Jurkat, Clone E6-1 (cell line): Measurements from ENCODE around the gene AGAP2.

Experiments
- DNase-seq: peaks from one replicate; pipeline ENCODE4 v3.0.0-alpha.2; 2011; ENCODE audit warnings: low read depth, low spot score
- H3K4me3 ChIP-seq: 2 replicates; pipeline ENCODE4 v1.5.1; 2011; ENCODE audit warnings: mild to moderate bottlenecking, low read length, control low read depth, moderate library complexity

The AGAP2 gene

GRCh38 chr12:57771236-57771872 lies 32.8 kb upstream of the AGAP2 start:
- peak overlapping the region; percentile 93 for H3K4me3 ChIP-seq
- DNase-seq: peak; percentile 92

GRCh38 chr12:57770734-57771133 lies 32.2 kb upstream of the AGAP2 start:
- DNase-seq: no peak
- peak overlapping the region; percentile 93 for H3K4me3 ChIP-seq

- no peak for DNase-seq
- no peak overlapping the region for H3K4me3 ChIP-seq
These were observed 31.1 kb upstream of the AGAP2 start for GRCh38 chr12:57769594-57769993.

GRCh38 chr12:57767876-57768275 lies 29.3 kb upstream of the AGAP2 start:
- no peak overlapping the region for H3K4me3 ChIP-seq
- no peak for DNase-seq

- H3K4me3 ChIP-seq: no peak overlapping the region
- no peak for DNase-seq
These were observed 28.8 kb upstream of the AGAP2 start for GRCh38 chr12:57767305-57767698.

GRCh38 chr12:57766464-57767304 lies 28.1 kb upstream of the AGAP2 start, which contains the start of gene CYP27B1:
Gene CYP27B1, minus strand, starts transcription at chr12:57767078. Its CDS starts 37 bp downstream, at chr12:57767041.
- DNase-seq: no peak
- H3K4me3 ChIP-seq: no peak within 1 kb of the TSS

- no peak overlapping the region for H3K4me3 ChIP-seq
- DNase-seq: no peak
These were observed 27.3 kb upstream of the AGAP2 start for GRCh38 chr12:57765698-57766463.

GRCh38 chr12:57765003-57765697 lies 26.6 kb upstream of the AGAP2 start:
- H3K4me3 ChIP-seq: no peak overlapping the region
- no peak for DNase-seq

- DNase-seq: no peak
- no peak overlapping the region for H3K4me3 ChIP-seq
These were observed 26.1 kb upstream of the AGAP2 start for GRCh38 chr12:57764662-57765002.

- no peak for DNase-seq
- no peak overlapping the region for H3K4me3 ChIP-seq
These were observed 25.5 kb upstream of the AGAP2 start for GRCh38 chr12:57763881-57764661.

GRCh38 chr12:57762463-57762862 lies 23.9 kb upstream of the AGAP2 start:
- H3K4me3 ChIP-seq: no peak overlapping the region
- DNase-seq: no peak

- no peak for DNase-seq
- no peak overlapping the region for H3K4me3 ChIP-seq
These were observed 23.0 kb upstream of the AGAP2 start for GRCh38 chr12:57761391-57761998.

GRCh38 chr12:57760347-57760982 lies 21.9 kb upstream of the AGAP2 start:
- no peak for DNase-seq
- no peak overlapping the region for H3K4me3 ChIP-seq

GRCh38 chr12:57759360-57759980 lies 20.9 kb upstream of the AGAP2 start:
- H3K4me3 ChIP-seq: no peak overlapping the region
- DNase-seq: peak; percentile 48

GRCh38 chr12:57758552-57759359 lies 20.2 kb upstream of the AGAP2 start:
- H3K4me3 ChIP-seq: no peak overlapping the region

GRCh38 chr12:57757771-57758170 lies 19.2 kb upstream of the AGAP2 start:
- DNase-seq: no peak
- no peak overlapping the region for H3K4me3 ChIP-seq

More at GRCh38 chr12:57758552-57759359, 20.2 kb upstream of the AGAP2 start:
- DNase-seq: no peak
